ENCODE measurements around the gene FBXO15.

Gene FBXO15

GRCh38 chr18:74050807-74051206 lies 96.8 kb downstream of the FBXO15 start:
- no peak for DNase-seq

- no peak for DNase-seq
Measured at GRCh38 chr18:74040459-74041332, 106.9 kb downstream of the FBXO15 start.

DNA sequence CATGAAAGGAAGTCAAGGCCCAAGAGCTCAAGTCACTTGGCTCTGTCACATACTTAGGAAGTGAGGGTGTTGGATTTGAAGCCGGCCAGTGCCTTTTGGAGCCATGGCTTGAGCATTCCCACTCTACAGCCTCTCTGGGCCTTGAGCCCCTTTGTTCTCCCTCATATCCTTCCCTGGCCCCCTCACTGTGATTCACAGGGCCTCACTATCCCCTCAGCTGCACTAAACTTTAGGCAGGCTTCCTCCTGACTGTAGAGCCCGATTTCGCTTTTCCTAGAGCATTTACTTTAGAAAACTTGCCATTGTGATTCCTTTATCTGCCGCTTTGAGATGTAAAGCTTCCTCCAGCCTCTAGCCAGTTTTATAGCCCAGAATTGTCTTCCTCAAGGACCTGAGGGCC lies 107.6 kb downstream of the FBXO15 start:
- no peak for DNase-seq

DNA sequence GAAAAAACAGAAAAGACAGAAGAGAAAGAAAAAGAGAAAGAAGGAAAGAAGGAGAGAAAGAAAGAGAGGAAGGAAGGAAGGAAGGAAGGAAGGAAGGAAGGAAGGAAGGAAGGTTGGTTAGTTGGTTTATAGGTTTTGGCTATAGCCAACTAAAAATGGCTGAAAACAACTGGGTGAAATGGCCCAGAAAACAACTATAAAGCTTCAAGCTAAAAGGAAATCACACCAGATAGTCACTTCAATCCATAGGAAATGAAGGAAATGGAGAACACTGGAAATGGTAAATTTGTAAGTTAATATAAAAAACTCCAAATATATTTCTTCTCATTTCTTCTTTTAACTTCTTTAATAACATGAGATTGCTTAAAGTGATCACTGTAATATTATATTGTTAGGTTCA lies 118.5 kb downstream of the FBXO15 start:
- DNase-seq = no peak
